ENCODE data around the gene NOL8.

NOL8 gene

GRCh38 chr9:92278110-92278509, 47.0 kb downstream of the NOL8 start:
- TF ChIP-seq POLR2AphosphoS5 (IDR thresholded peaks at IDR 0.05; ENCODE audit: borderline replicate concordance, low read depth, low read length) (no peak), EZH2 (IDR thresholded peaks at IDR 0.05) (no peak), FOXP2 (optimal IDR thresholded peaks at IDR 0.05; ENCODE audit: control extremely low read depth, extremely low read length, insufficient read depth) (no peak)
- no peak overlapping the region for H3K27ac ChIP-seq
- no peaks in the 10 kb centered on the region for H3K9me3 ChIP-seq (ENCODE audit: low read depth, low read length)
- H3K36me3 ChIP-seq (ENCODE audit: insufficient read depth, low read length), result peaks cover 98% of the 10 kb centered on the region
- DNase-seq (ENCODE audit: low read depth, low spot score), result no peak
- no peak overlapping the region for H3K4me3 ChIP-seq
- no peak overlapping the region for H3K9ac ChIP-seq (ENCODE audit: insufficient read length)

GRCh38 chr9:92276331-92277032, 48.7 kb downstream of the NOL8 start:
- H3K27ac ChIP-seq, result no peak overlapping the region
- no peak for DNase-seq (ENCODE audit: low read depth, low spot score)
- no peak overlapping the region for H3K9ac ChIP-seq (ENCODE audit: insufficient read length)
- H3K4me3 ChIP-seq, result no peak overlapping the region
- H3K36me3 ChIP-seq (ENCODE audit: insufficient read depth, low read length), result peaks cover 100% of the 10 kb centered on the region
- no peaks in the 10 kb centered on the region for H3K9me3 ChIP-seq (ENCODE audit: low read depth, low read length)
- TF ChIP-seq FOXP2 (optimal IDR thresholded peaks at IDR 0.05; ENCODE audit: control extremely low read depth, extremely low read length, insufficient read depth) (no peak), POLR2AphosphoS5 (IDR thresholded peaks at IDR 0.05; ENCODE audit: borderline replicate concordance, low read depth, low read length) (no peak), EZH2 (IDR thresholded peaks at IDR 0.05) (no peak)

- TF ChIP-seq EZH2 (IDR thresholded peaks at IDR 0.05), result no peak
- no peak for TF ChIP-seq POLR2AphosphoS5 (IDR thresholded peaks at IDR 0.05; ENCODE audit: borderline replicate concordance, low read depth, low read length)
- TF ChIP-seq FOXP2 (optimal IDR thresholded peaks at IDR 0.05; ENCODE audit: control extremely low read depth, extremely low read length, insufficient read depth), result no peak
- no peak for DNase-seq (ENCODE audit: low read depth, low spot score)
- Histone ChIP-seq H3K27ac (no peak overlapping the region), H3K36me3 (ENCODE audit: insufficient read depth, low read length) (peaks cover 100% of the 10 kb centered on the region), H3K4me3 (no peak overlapping the region), H3K9ac (ENCODE audit: insufficient read length) (no peak overlapping the region), H3K9me3 (ENCODE audit: low read depth, low read length) (no peaks in the 10 kb centered on the region)
Measured at GRCh38 chr9:92275541-92275940, 49.6 kb downstream of the NOL8 start.

GRCh38 chr9:92270511-92270910, 54.6 kb downstream of the NOL8 start:
- no peaks in the 10 kb centered on the region for H3K9me3 ChIP-seq (ENCODE audit: low read depth, low read length)
- no peak overlapping the region for H3K9ac ChIP-seq (ENCODE audit: insufficient read length)
- no peak overlapping the region for H3K4me3 ChIP-seq
- no peak for TF ChIP-seq EZH2 (IDR thresholded peaks at IDR 0.05)
- TF ChIP-seq FOXP2 (optimal IDR thresholded peaks at IDR 0.05; ENCODE audit: control extremely low read depth, extremely low read length, insufficient read depth), result no peak
- no peak for TF ChIP-seq POLR2AphosphoS5 (IDR thresholded peaks at IDR 0.05; ENCODE audit: borderline replicate concordance, low read depth, low read length)
- DNase-seq (ENCODE audit: low read depth, low spot score), result no peak
- H3K36me3 ChIP-seq (ENCODE audit: insufficient read depth, low read length), result peaks cover 100% of the 10 kb centered on the region
- no peak overlapping the region for H3K27ac ChIP-seq

- Histone ChIP-seq H3K9me3 (ENCODE audit: low read depth, low read length) (no peaks in the 10 kb centered on the region), H3K36me3 (ENCODE audit: insufficient read depth, low read length) (peaks cover 99% of the 10 kb centered on the region), H3K9ac (ENCODE audit: insufficient read length) (no peak overlapping the region), H3K27ac (no peak overlapping the region), H3K4me3 (no peak overlapping the region)
- TF ChIP-seq EZH2 (IDR thresholded peaks at IDR 0.05) (no peak), FOXP2 (optimal IDR thresholded peaks at IDR 0.05; ENCODE audit: control extremely low read depth, extremely low read length, insufficient read depth) (no peak), POLR2AphosphoS5 (IDR thresholded peaks at IDR 0.05; ENCODE audit: borderline replicate concordance, low read depth, low read length) (no peak)
- no peak for DNase-seq (ENCODE audit: low read depth, low spot score)
Measured at GRCh38 chr9:92266486-92266885, 58.7 kb downstream of the NOL8 start.

GRCh38 chr9:92265154-92265553, 60.0 kb downstream of the NOL8 start:
- Histone ChIP-seq H3K4me3 (no peak overlapping the region), H3K9me3 (ENCODE audit: low read depth, low read length) (no peaks in the 10 kb centered on the region), H3K36me3 (ENCODE audit: insufficient read depth, low read length) (peaks cover 99% of the 10 kb centered on the region), H3K27ac (no peak overlapping the region), H3K9ac (ENCODE audit: insufficient read length) (no peak overlapping the region)
- no peak for TF ChIP-seq POLR2AphosphoS5 (IDR thresholded peaks at IDR 0.05; ENCODE audit: borderline replicate concordance, low read depth, low read length)
- no peak for TF ChIP-seq EZH2 (IDR thresholded peaks at IDR 0.05)
- no peak for TF ChIP-seq FOXP2 (optimal IDR thresholded peaks at IDR 0.05; ENCODE audit: control extremely low read depth, extremely low read length, insufficient read depth)
- DNase-seq (ENCODE audit: low read depth, low spot score), result no peak

GRCh38 chr9:92263131-92263530, 62.0 kb downstream of the NOL8 start:
- no peak overlapping the region for H3K9ac ChIP-seq (ENCODE audit: insufficient read length)
- H3K4me3 ChIP-seq, result no peak overlapping the region
- DNase-seq (ENCODE audit: low read depth, low spot score), result no peak
- no peak for TF ChIP-seq FOXP2 (optimal IDR thresholded peaks at IDR 0.05; ENCODE audit: control extremely low read depth, extremely low read length, insufficient read depth)
- H3K27ac ChIP-seq, result no peak overlapping the region
- H3K9me3 ChIP-seq (ENCODE audit: low read depth, low read length), result no peaks in the 10 kb centered on the region
- H3K36me3 ChIP-seq (ENCODE audit: insufficient read depth, low read length), result peaks cover 99% of the 10 kb centered on the region

GRCh38 chr9:92257327-92257726, 67.8 kb downstream of the NOL8 start:
- no peak for DNase-seq (ENCODE audit: low read depth, low spot score)
- Histone ChIP-seq H3K4me3 (no peak overlapping the region), H3K9ac (ENCODE audit: insufficient read length) (no peak overlapping the region), H3K27ac (no peak overlapping the region), H3K9me3 (ENCODE audit: low read depth, low read length) (no peaks in the 10 kb centered on the region), H3K36me3 (ENCODE audit: insufficient read depth, low read length) (peaks cover 99% of the 10 kb centered on the region)
- TF ChIP-seq EZH2 (IDR thresholded peaks at IDR 0.05) (no peak), POLR2AphosphoS5 (IDR thresholded peaks at IDR 0.05; ENCODE audit: borderline replicate concordance, low read depth, low read length) (no peak), FOXP2 (optimal IDR thresholded peaks at IDR 0.05; ENCODE audit: control extremely low read depth, extremely low read length, insufficient read depth) (no peak)
